Upper lobe of left lung (tissue), 6 donors: ENCODE results near the gene ITGAE. TPM values are rescaled to one million over a fixed set of nuclear protein-coding genes. Genes with fewer than 3 reads are reported as not detected.
"Not testable (repeated sequence)": the region's sequence is repeated elsewhere in the genome, so short reads cannot be mapped to it uniquely, and the experiment has no call there.

Source experiments
- ATAC-seq, 2 donors: fragments of 200-7000 bp; cut with Tn5 transposase; one replicate each; pipeline ENCODE4 v1.9.1; 2022; ENCODE audit warnings: mild to moderate bottlenecking in 2 of 2, moderate library complexity in 2 of 2; ENCODE audit not compliant: low FRiP score in 2 of 2
- DNase-seq, 2 donors: peaks; one replicate each; pipeline ENCODE4 v3.0.0-alpha.2; 2019 to 2020
- H3K27ac ChIP-seq, 4 donors: fragments of 200-600 bp; sonication (generic); one replicate each; pipeline ENCODE4 v1.5.1; 2016 to 2019
- H3K27me3 ChIP-seq, 4 donors: fragments of 200-600 bp; sonication (generic); one replicate each; pipeline ENCODE4 v1.5.1; 2017 to 2019
- H3K36me3 ChIP-seq, 4 donors: fragments of 200-600 bp; sonication (generic); one replicate each; pipeline ENCODE4 v1.5.1; 2016 to 2019
- H3K4me1 ChIP-seq, 4 donors: fragments of 200-600 bp; sonication (generic); one replicate each; pipeline ENCODE4 v1.5.1; 2018 to 2019
- H3K4me3 ChIP-seq, 4 donors: fragments of 200-600 bp; sonication (generic); one replicate each; pipeline ENCODE4 v1.5.1; 2017 to 2019; ENCODE audit warnings: mild to moderate bottlenecking in 2 of 4, moderate library complexity in 1 of 4
- H3K9me3 ChIP-seq, 4 donors: fragments of 200-600 bp; sonication (generic); one replicate each; pipeline ENCODE4 v1.5.1; 2018 to 2019
- CTCF ChIP-seq, 6 experiments: fragments of 450-650 bp in 4 of 6; fragments of 200-600 bp in 2 of 6; sonication (generic) in 2 of 6; IDR thresholded peaks; one replicate each; pipeline ENCODE4 v1.5.1; 2016 to 2019; ENCODE audit warnings: antibody characterized with exemption in 6 of 6
- EP300 ChIP-seq, 4 donors: sonication (generic); formaldehyde crosslinking; IDR thresholded peaks; one replicate each; pipeline ENCODE4 v1.5.1; 2017; ENCODE audit warnings: antibody characterized with exemption in 4 of 4, control low read depth in 2 of 4
- POLR2A ChIP-seq, 4 donors: fragments of 450-650 bp; IDR thresholded peaks; one replicate each; pipeline ENCODE4 v1.5.1; 2016 to 2017; ENCODE audit warnings: antibody characterized with exemption in 4 of 4, mild to moderate bottlenecking in 2 of 4
- POLR2AphosphoS5 ChIP-seq, 2 donors: sonication (generic); formaldehyde crosslinking; IDR thresholded peaks; one replicate each; pipeline ENCODE4 v1.5.1; 2017; ENCODE audit warnings: antibody characterized with exemption in 2 of 2
- WGBS, 2 donors: methylation state at CpG; one replicate each; pipeline ENCODE4 v1.1.5; 2017 to 2018; 5-methylcytosine and 5-hydroxymethylcytosine counted together
- total RNA-seq, 6 donors: library from RNA; depleted of rRNA in 4 of 6; stranded (reverse); fragments of >200 nt in 4 of 6; gene quantifications; one replicate each; pipeline versions ENCODE4 v1.1.0 to v1.2.1, GENCODE V29; 2016 to 2021
- donor health status: DM: no; HTN: no; CAD: no; lungs with moderate emphysema.
- donor health status: DM: no; HTN: yes; CAD: no; lungs with severe emphysema.

Gene ITGAE
- total RNA-seq, 6 donors from 2014 or later: 17.2 to 36.0 (median 26.4) TPM

GRCh38 chr17:3729881-3730280 lies 71.1 kb downstream of the ITGAE start:
- Histone ChIP-seq H3K36me3 (no peaks in the 10 kb centered on the region), H3K4me1 (peaks cover 0 to 4% (median 2%) of the 10 kb centered on the region in 4 donors), H3K9me3 (no peaks in the 10 kb centered on the region), H3K27ac (no peak overlapping the region), H3K27me3 (no peaks in the 10 kb centered on the region), H3K4me3 (no peak overlapping the region)
- TF ChIP-seq POLR2AphosphoS5 (IDR thresholded peaks at IDR 0.05) (no peak), CTCF (IDR thresholded peaks at IDR 0.05) (no peak), EP300 (IDR thresholded peaks at IDR 0.05) (no peak), POLR2A (IDR thresholded peaks at IDR 0.05) (no peak)
- ATAC-seq (no peak), DNase-seq (no peak)
- WGBS, 2 donors: 88 to 100% methylated on average over 1 to 6 of the region's 6 CpGs

- H3K9me3 ChIP-seq, H3K36me3 ChIP-seq, DNase-seq, H3K4me3 ChIP-seq, H3K27ac ChIP-seq, H3K27me3 ChIP-seq, ATAC-seq: not testable (repeated sequence)
- H3K4me1 ChIP-seq: peaks cover 7 to 16% (median 11%) of the 10 kb centered on the region in 4 donors
- WGBS, 2 donors: 98 to 100% methylated on average over 3 of the region's 3 CpGs
Measured at GRCh38 chr17:3728099-3728498, 72.9 kb downstream of the ITGAE start.

- Histone ChIP-seq H3K27me3 (no peaks in the 10 kb centered on the region), H3K4me1 (peaks cover 15 to 27% (median 19%) of the 10 kb centered on the region in 4 donors), H3K4me3 (no peak overlapping the region), H3K9me3 (no peaks in the 10 kb centered on the region), H3K27ac (no peak overlapping the region), H3K36me3 (no peaks in the 10 kb centered on the region)
- TF ChIP-seq POLR2AphosphoS5 (IDR thresholded peaks at IDR 0.05) (no peak), EP300 (IDR thresholded peaks at IDR 0.05) (no peak), POLR2A (IDR thresholded peaks at IDR 0.05) (no peak), CTCF (IDR thresholded peaks at IDR 0.05) (no peak)
- 71 to 85% methylated on average over 2 of the region's 2 CpGs for WGBS, 2 donors
- DNase-seq (no peak), ATAC-seq (no peak)
Measured at GRCh38 chr17:3727041-3727440, 73.9 kb downstream of the ITGAE start.

- no peaks in the 10 kb centered on the region for H3K27me3 ChIP-seq
- peaks cover 0 to 4% (median 0%) of the 10 kb centered on the region in 4 donors for H3K36me3 ChIP-seq
- no peak for DNase-seq
- ATAC-seq: no peak
- no peaks in the 10 kb centered on the region for H3K9me3 ChIP-seq
- H3K4me3 ChIP-seq: peak overlapping the region; percentile 72 to 95 (median 90)
- 23 to 43% methylated on average over 14 to 21 of the region's 27 CpGs for WGBS, 2 donors
- TF ChIP-seq CTCF (IDR thresholded peaks at IDR 0.05) (no peak), POLR2AphosphoS5 (IDR thresholded peaks at IDR 0.05) (no peak), POLR2A (IDR thresholded peaks at IDR 0.05) (no peak), EP300 (IDR thresholded peaks at IDR 0.05) (no peak)
- peaks cover 32 to 48% (median 38%) of the 10 kb centered on the region in 4 donors for H3K4me1 ChIP-seq
- peak overlapping the region in 2 of 4 donors; percentile 94 to 95 for H3K27ac ChIP-seq
Measured at GRCh38 chr17:3724378-3725077, 76.5 kb downstream of the ITGAE start.

- ATAC-seq: peak; percentile 86 to 96
- Histone ChIP-seq H3K4me3 (peak within 1 kb of the TSS; percentile 72 to 95 (median 90)), H3K27ac (peak within 1 kb of the TSS; percentile 85 to 95 (median 92)), H3K4me1 (peaks cover 34 to 55% (median 42%) of the 10 kb centered on the region in 4 donors), H3K9me3 (no peaks in the 10 kb centered on the region), H3K36me3 (peaks cover 0 to 5% (median 2%) of the 10 kb centered on the region in 4 donors), H3K27me3 (no peaks in the 10 kb centered on the region)
- 0% methylated on average over 1 to 53 of the region's 98 CpGs for WGBS, 2 donors
- DNase-seq: peak; percentile 88 to 98
- peak; percentile 58 to 88 for TF ChIP-seq POLR2AphosphoS5 (IDR thresholded peaks at IDR 0.05)
- TF ChIP-seq POLR2A (IDR thresholded peaks at IDR 0.05): peak in 2 of 4 donors; percentile 49 to 85
- no peak for TF ChIP-seq EP300 (IDR thresholded peaks at IDR 0.05)
- peak in 5 of 6 experiments; percentile 16 to 73 (median 56) for TF ChIP-seq CTCF (IDR thresholded peaks at IDR 0.05)
Measured at GRCh38 chr17:3723556-3724377, 77.2 kb downstream of the ITGAE start, which contains the start of gene HASPIN. Gene HASPIN (plus strand): TSS chr17:3723903. CDS start chr17:3723936, 33 bp downstream.
